NCI-H187 (cell line): ENCODE measurements around the gene OTUD7B.
"Not testable (repeated sequence)": the region's sequence is repeated elsewhere in the genome, so short reads cannot be mapped to it uniquely, and the experiment has no call there.

Experiments used
- DNase-seq, 2 experiments: peaks; one replicate each; lab custom pipeline; 2025; lab: John Stamatoyannopoulos, UW

OTUD7B gene

DNA sequence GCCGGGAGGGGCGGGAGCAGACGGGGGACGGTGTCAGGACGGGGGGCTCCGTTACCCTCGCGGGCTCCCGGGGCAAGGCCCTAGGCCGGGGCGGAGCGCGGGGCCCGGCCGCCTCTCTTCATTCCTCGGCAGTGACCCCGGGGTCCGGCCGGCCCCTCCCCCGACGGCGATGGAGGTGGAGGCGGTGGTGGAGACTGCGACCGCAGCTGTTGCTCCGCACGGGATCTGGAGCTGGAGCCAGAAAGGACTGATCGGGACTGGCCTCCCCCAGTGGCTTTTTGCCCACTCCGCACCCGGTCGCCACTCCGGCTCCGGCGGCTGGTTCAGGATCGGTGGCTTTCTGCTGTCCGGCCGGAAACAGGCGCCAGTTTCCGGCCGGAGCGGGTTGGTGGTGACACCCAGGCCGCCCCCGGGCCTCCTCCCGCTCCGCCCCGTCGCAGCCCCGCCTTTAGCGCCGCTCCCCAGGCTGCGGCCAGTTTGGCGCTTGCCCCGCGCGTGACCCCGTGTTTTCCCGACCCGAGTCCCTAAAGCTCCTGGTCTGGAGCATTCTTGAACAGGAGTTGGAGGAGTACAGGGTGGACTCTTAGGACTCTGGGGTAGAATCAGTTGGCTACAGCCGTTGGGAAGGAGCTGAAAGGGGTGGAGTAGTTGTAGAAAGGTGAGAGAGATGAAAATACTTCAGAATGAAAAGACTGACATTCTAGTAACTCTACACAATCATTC lies at the start of gene OTUD7B:
Gene OTUD7B, minus strand, starts transcription at position 334 of the 723 bp plus-strand sequence. CDS start 33,216 bp downstream, outside the sequence.
- peak; percentile 89 to 93 for DNase-seq

DNA sequence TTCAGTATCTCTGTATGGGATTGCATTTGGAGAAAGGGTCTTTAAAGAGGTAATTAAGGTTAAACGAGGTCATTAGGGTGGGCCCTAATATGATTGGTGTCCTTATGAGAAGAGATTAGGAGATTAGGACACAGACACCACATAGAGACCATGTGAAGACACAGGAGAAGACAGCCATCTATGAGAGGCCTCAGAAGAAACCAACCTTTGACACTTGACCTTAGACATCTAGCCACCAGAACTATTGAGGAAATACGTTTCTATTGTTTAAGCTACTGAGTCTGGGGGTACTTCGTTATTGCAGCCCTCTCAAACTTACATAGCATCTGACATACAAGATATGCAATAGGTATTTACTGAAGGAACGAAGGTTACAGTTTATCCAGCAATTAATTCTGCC lies 49.7 kb upstream of the OTUD7B start:
- no peak for DNase-seq

DNA sequence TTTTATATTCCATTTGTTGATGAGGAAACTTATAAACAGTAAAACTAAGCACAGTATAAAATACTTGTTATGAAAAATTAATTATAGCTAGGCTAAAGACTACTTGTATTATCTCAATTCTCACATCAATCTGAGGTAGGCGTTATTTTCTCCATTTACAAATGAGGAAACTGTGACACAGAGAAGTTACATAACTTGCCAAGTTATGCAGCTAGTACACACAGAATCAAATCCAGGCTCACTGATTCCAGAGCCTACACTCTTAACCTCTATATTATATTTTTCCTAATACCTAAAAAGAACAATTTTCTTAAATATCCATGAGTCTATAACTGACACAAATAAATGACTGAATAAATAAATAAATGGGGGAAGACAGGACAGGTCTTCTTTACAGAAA lies 45.9 kb upstream of the OTUD7B start:
- no peak for DNase-seq

DNA sequence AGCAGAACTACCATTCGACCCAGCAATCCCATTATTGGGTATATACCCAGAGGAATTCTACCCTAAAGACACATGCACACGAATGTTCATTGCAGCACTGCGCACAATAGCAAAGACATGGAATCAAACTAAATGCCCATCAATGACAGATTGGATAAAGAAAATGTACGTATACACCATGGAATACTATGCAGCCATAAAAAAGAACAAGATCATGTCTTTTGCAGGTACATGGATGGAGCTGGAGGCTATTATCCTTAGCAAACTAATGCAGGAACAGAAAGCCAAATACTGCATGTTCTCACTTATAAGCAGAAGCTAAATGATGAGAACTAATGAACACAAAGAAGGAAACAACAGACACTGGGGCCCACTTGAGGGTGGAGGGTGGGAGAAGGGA lies 45.0 kb upstream of the OTUD7B start:
- not testable (repeated sequence) for DNase-seq

DNA sequence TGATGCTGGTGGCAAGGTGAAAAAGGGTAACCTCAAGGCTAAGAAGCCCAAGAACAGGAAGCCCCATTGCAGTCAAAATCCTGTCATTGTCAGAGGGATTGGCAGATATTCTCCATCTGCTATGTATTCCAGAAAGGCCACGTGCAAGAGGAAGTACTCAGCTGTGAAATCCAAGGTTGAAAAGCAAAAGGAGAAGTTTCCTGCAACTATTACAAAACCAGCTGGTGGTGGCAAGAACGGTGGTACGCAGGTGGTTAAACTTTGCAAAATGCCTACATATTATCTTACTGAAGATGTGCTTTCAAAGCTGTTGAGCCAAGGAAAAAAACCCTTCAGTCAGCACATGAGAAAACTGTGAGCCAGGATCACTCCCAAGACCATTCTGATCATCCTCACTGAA lies 43.4 kb upstream of the OTUD7B start:
- no peak for DNase-seq

DNA sequence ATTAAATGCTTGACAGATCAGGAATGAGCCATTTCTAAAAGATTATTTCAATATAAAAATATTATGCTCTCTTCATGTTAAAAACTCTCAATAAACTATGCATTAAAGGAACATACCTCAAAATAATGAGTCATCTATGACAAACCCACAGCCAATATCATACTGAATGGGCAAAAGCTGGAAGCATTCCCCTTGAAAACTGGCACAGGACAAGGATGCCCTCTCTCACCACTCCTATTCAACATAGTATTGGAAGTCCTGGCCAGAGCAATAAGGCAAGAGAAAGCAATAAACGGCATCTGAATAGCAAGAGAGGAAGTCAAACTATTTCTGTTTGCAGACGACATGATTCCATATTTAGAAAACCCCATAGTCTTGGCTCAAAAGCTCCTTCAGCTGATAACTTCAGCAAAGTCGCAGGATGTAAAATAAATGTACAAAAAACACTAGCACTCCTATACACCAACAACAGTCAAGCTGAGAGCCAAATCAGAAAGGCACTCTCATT lies 41.4 kb upstream of the OTUD7B start:
- DNase-seq: not testable (repeated sequence)

DNA sequence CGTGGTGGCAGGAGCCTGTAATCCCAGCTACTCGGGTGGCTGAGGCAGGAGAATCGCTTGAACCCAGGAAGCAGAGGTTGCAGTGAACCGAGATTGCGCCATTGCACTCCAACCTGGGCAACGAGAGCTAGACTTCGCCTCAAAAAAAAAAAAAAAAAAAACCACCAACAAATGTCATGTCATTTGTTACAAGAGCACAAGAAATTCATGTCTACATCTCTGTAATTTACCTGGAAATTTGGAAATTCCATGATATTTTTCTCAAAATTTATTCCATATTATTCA lies 40.5 kb upstream of the OTUD7B start:
- no peak for DNase-seq

DNA sequence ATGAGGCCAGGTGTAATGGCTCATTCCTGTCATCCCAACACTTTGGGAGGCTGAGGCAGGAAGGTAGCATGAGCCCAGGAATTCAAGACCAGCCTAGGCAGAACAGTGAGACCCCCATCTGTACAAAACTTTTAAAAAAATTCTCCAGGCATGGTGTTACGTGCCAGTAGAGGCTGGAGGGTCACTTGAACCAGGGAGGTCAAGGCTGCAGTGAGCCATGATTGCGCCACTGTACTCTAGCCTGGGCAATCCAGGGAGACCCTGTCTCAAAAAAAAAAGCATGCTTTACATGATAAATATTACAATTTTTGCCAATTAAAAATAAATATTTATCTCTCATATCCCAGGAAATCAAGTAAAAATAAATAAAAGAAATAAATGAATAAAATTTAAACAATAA lies 39.4 kb upstream of the OTUD7B start:
- no peak for DNase-seq

DNA sequence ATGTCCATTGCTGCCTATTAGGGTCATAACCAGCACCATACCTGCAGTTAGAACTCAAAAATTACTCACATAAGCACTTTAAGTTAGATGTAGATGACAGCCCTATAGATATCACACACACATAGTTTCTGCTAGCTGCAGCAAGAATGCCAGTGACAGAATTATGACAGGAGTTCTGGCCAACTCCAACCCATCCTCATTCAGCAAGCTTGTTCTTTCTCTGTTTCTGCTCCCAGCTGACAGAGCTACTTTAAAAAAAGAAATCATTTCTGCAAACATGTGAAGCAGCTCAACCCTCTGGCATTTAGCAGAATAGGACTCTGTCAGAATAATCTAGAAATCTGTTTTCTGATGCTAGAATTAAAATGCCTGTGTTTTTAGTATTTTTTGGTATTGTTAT lies 23.8 kb upstream of the OTUD7B start:
- no peak for DNase-seq

DNA sequence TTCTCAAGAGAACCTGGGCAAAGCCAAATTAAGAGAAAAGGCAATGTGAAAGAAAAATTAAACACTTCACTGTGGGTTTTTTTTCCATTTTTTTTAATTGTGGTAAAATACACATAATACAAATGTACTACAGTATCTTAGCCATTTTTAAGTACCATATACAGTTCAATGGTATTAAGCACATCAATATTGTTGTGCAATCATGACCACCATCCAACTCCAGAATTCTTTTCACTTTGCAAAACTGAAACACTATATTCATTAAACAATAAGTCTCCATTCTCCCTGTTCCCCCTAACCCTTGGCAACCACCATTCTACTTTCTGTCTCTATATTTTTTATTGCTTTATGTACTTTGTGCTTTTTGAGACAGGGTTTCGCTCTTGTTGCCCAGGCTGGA lies 17.8 kb upstream of the OTUD7B start:
- DNase-seq: no peak

DNA sequence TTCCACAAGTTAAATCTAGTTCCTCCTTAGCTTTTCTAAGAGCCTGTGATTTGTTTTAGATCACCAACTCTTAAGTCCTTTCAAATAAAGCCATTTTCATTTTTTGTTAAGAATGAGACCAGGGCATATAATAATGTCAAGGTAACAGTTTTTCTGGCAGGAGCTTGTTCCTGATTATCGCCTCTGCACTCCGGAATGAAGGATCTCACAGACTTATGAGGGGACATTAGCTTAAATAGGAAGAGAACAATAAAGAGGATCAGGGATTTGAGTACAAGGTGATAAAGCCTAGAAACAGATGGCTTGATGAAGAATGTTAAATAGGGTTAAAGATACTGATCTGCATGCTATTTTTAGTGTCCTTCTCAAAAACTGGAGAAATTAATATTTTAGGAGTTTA lies 13.6 kb upstream of the OTUD7B start:
- DNase-seq: no peak

DNA sequence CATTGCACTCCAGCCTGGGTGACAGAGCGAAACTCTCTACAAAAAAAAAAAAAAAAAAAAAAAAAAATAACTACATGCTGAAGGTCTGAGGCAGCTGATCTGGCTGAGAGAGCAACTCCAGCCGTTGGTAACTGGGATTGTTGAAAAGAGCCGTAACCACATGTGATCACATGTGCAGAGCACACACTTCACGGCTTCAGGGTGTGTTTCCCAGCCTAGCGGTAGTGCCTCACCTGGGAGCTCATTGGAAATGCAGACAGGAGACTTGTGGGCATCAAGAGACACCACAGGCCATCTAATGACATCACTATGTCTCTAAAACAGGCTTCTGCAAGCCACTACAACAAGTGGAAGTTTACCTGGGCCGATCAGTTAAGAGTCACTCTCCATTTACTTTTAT lies 11.8 kb upstream of the OTUD7B start:
- peak; percentile 49 to 90 for DNase-seq

DNA sequence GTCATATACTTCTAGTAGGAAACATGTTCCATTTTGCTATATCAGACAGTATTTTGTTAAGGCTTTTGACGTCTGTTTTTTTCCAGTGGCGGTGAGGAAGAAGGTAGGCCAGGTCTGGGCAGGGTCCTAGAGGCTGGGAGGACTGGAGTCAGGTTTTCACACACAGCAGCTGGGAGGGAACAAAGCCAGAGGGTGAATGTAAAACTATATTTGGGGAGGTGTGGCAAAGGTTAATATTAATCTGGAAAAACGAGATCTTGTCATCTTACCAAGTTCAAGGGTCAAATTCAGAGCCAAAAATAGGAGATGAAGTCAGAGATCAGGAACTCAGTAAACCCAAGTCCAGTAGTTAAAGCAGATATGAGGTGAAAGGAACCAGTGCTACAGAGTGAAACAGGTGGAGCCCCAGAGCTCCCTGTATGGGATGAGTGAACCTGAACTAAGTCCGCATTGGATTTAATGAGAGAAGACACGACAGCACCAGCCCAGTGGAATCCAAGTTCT lies 10.7 kb upstream of the OTUD7B start:
- no peak for DNase-seq

DNA sequence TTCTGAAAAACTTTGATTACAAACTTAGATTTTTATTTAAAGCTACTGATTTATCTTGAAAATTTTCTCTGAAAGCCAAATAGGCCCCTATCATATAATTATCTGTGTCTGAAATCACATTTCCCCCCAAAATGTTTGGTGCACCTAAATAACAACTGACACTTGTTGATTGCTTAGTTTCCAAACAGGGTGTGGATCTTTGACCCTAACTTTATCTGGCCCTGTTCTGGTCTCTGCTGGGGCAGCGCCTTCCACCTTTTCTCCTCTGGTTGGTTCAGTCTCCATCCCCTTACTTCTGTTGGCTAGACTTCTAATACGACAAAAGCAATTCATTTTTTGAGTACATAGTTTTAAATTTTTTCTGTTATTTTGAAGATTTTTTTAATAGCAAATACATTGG lies 10.2 kb upstream of the OTUD7B start:
- no peak for DNase-seq

DNA sequence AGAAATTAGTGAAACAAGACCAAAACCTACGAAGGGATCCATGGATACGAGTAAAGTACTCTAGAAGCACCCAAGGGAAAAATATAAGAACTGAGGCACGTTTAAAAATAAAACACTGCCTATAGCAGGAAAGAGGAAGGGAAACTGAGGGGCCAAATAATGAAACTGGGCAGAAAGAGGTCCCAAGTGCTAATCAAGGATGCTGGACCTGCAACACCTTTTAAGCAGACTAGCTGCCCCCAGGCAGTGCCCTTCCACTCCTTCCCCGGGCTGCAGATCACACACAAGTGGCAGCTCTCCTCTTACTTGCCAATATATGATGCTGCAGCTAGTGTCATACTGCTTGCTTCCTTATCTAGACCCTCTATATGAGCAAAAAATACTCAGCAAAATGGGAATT lies 7.6 kb upstream of the OTUD7B start:
- DNase-seq: no peak

DNA sequence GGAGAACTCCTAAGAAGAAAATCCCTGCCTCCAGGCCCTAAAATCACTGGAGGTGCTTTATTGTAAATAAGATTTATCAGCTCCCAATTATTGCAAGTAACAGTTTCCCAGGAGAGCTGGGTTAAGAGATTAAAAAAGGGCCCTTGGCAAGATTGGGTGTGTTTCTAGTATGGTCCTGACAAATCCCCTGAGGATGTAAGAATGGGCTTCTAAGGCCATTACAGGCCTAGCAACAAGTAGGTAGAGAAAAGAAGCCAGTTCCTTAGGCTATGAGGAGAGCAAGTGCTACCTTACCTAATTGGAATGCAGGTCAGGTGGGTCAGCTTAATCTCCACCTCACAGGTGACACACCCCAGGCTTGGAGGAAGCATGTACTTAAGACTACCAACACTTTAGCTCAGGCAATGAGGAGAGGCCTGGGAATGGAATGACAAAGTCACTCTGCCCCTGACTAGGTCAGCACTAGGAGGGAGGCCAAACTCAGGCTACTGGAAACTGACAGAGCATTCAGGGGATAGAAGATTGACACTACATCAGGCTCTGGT lies 6.8 kb upstream of the OTUD7B start:
- no peak for DNase-seq

DNA sequence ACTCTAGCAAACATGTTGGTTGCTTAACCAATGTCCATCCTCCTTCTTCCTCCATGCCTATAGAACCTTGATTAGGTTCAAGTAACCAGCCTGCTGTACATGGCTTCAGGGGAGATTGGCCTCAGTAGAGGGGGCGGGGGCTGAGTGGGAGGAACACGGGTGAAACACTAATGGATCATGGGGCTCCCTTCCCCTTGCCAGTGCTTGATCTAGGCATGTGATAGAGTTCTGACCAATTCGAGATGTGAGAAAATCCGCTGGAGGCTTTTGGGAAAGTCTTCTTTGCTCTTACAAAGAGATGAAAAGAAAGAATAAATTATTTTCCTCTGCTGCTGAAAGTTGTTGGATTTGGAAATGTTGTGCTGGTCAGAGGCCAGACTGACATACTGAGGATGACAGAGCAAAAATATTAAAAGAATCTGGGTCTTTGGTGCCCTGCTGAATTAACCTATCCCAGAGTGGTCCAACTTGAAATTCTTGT lies 5.2 kb upstream of the OTUD7B start:
- DNase-seq: no peak

DNA sequence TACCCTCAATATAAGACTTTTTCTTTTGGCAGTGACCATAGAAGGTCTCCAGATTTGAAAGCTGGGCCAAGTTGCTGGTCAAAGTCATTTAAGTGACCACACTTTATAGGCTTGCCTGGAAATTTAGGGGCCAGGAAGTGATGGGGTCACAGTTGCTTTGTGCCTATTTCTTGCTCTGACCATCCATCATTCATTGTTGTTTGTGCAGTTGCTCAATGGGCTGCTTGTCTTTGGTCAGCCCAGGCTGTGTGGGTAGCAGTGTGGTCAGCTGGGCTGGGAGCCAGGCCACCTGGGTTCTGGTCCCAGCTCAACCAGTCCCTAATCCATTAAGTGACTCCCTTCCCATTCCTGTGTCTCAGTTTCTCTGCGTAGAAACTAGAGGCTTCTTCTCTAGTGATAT lies 2.1 kb upstream of the OTUD7B start:
- no peak for DNase-seq

DNA sequence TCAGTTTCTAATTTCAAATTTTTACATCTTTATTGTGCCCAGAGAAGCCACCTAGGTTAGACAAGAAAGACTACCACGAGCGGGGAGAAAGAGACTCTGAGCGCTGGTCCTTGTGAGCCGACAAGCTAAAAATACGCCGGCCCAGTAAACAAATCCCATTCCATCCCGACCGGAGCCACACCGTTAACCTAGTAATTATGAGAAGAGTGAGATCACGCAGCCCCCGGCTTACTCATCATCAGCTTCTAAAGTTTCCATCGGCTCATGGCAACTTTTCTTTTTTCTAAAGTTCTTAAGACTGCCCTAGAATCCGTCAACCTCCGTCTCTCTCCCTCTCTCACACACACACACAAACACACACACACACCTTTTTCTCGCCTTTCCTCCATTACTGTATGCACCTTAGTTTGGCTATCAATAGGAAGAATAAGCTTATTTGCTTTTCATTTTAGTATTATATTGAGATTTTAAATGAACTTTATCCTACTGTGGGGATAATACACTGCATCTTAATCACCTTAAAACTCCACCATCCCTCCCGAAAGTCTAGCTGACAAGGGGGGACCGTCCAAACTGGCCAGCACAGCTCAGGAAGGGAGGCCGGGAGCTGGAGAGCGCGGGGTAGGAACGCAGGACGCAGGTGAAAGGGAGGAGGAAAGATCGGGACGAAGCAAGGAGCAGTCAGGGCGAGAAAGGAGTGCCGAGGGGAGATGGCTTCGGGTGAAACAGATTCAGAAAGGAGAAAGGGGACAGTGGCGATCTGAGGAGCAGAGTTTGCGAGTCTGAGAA lies 728 bp downstream of the OTUD7B start:
- no peak for DNase-seq

DNA sequence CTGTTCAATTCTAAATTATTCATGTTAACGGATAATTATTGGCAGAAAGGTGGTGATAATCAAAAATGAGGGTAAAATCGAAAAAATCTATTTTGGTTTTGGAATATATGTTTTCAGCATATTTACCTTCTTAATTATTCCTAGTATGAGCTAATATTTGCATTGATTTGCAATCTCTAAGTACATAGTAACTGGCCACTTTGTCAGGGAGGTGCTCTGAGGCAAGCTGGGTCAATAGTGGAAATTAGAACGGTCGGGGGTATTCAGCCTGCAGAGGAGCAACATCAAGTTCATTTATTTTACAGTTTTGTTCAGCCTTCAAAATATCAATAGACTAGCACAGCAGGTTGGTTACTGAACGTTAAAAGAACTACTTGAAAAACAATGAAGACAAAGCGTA lies 1.8 kb downstream of the OTUD7B start:
- no peak for DNase-seq

DNA sequence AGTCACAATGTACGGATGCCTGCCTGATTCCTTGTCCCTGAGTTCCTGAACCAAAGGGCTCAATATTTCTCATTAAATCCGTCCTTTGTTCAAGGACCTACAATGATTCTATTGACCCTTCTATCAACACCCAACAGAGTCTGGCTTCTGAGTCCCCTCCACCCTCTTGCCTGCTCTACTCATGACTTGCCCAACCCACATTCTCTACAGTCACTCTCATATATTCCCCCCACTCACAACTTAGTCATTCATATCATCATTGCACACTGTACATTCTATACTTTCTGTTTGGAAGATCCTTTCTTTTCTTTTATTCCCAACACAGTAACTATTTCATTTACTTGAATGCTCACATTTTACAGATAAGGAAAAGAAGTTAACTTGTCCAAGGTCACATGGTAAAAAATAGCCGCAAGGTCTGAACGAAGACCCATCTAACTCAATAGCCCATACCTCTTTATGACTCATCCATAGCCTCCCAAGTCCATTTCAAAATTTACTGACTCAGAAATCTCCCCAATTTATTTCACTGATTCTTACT lies 3.6 kb downstream of the OTUD7B start:
- DNase-seq: no peak

DNA sequence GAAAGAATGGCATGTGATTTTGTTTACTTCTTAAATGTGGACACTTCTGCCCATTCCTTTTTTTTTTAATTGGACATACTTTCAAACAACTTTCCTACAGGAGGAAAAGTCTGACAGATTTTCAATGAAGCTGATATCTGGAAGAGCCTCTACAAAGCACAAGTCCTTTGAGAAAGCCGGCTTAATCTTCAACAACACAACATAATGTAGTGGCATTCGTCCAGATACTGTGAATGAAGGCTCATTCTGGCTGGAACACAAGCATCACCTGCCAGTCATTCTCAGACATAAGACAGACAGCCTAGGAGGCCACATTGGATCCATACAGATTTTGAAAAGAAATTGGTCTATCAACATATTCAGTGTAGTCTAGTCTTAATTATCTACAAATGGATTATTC lies 4.9 kb downstream of the OTUD7B start:
- DNase-seq: no peak

DNA sequence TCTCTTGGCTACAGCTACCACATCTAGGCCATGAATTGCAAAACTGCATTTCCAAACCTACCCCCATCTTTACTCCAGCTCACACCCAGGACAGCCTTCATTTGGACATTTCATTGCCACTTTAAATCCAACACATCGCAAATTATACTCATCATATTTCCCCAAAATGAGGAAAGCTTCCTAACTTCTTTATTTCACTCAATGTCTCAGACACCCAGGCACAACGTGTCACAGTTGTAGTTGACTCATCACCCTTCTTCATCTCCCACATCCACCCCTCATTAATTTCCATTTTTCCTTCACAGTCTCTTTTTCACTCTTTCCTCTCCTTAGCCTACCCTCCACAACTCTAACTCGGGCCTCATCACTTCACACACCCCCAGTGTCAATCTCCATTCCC lies 6.7 kb downstream of the OTUD7B start:
- DNase-seq: no peak
